ENCODE measurements around the gene PTCRA. TPM values are rescaled to one million over a fixed set of nuclear protein-coding genes. Genes with fewer than 3 reads are reported as not detected.
A peak's percentile ranks its signal among the peaks of the same experiment; 100 is the strongest.

PTCRA gene
- total and polyA plus RNA-seq, 2 of the 4 experiments (the other 2 are of a cell fraction), result not detected

- TF ChIP-seq USF2 (IDR thresholded peaks at IDR 0.05; ENCODE audit: low read depth, low read length), result peak; percentile 86
- TF ChIP-seq FOS (IDR thresholded peaks at IDR 0.05; ENCODE audit: low read depth, low read length), result peak; percentile 58
- TF ChIP-seq MAFK (IDR thresholded peaks at IDR 0.05; ENCODE audit: low read depth, low read length), result no peak
Measured at GRCh38 chr6:42928986-42929820, 13.3 kb downstream of the PTCRA start, which contains the start of gene CNPY3 (continued).
